CD4-positive, alpha-beta memory T cell (primary cell): ENCODE measurements around the gene XPR1. TPM values are rescaled to one million over a fixed set of nuclear protein-coding genes. Genes with fewer than 3 reads are reported as not detected.
"Not testable (repeated sequence)": the region's sequence is repeated elsewhere in the genome, so short reads cannot be mapped to it uniquely, and the experiment has no call there.

ENCODE experiments used
- CTCF ChIA-PET: fragments of 350-600 bp; sonication (Branson Sonifier 250); formaldehyde crosslinking; loops from one replicate; lab custom pipeline; 2021; ENCODE audit warnings: inconsistent platforms; ENCODE audit not compliant: partially characterized antibody; lab: Charles Lee
- POLR2A ChIA-PET: fragments of 350-600 bp; sonication (Branson Sonifier 250); formaldehyde crosslinking; loops from one replicate; lab custom pipeline; 2021; ENCODE audit not compliant: partially characterized antibody; lab: Charles Lee
- DNase-seq, 5 donors: peaks; one replicate each; pipeline versions ENCODE4 v3.0.0 to v3.0.0-alpha.2; 2020 to 2022; ENCODE audit warnings: mixed read lengths in 1 of 5
- H3K27ac ChIP-seq: one replicate; pipeline ENCODE4 v1.7.0; 2013; ENCODE audit warnings: low read depth, low read length
- H3K27me3 ChIP-seq: 2 replicates; pipeline ENCODE4 v1.7.0; 2013; ENCODE audit warnings: mild to moderate bottlenecking, low read length, moderate library complexity; ENCODE audit not compliant: insufficient read depth
- H3K36me3 ChIP-seq: 2 replicates; pipeline ENCODE4 v1.7.0; 2013; ENCODE audit warnings: mild to moderate bottlenecking, low read length, moderate library complexity; ENCODE audit not compliant: insufficient read depth
- H3K4me1 ChIP-seq: 2 replicates; pipeline ENCODE4 v1.7.0; 2013; ENCODE audit warnings: mild to moderate bottlenecking, low read length, moderate library complexity; ENCODE audit not compliant: insufficient read depth
- H3K4me3 ChIP-seq, 2 donors: one replicate each; pipeline ENCODE4 v1.7.0; 2013; ENCODE audit warnings: low read length in 2 of 2, mild to moderate bottlenecking in 1 of 2
- H3K9me3 ChIP-seq, 2 donors: one replicate each; pipeline ENCODE4 v1.7.0; 2013; ENCODE audit warnings: low read length in 2 of 2, control low read depth in 1 of 2; ENCODE audit not compliant: control insufficient read depth in 1 of 2
- H3K27ac Mint-ChIP-seq, 7 donors: one replicate each; pipeline ENCODE4 v1.8.0; 2020 to 2021; ENCODE audit warnings: mixed read lengths in 7 of 7, mild to moderate bottlenecking in 6 of 7, inconsistent platforms in 3 of 7, moderate library complexity in 3 of 7
- H3K27me3 Mint-ChIP-seq, 2 donors: one replicate each; pipeline ENCODE4 v1.8.0; 2020 to 2021; ENCODE audit warnings: mixed read lengths in 2 of 2
- H3K36me3 Mint-ChIP-seq, 2 donors: one replicate each; pipeline ENCODE4 v1.8.0; 2020 to 2021; ENCODE audit warnings: mixed read lengths in 2 of 2, inconsistent platforms in 1 of 2, mild to moderate bottlenecking in 1 of 2
- H3K4me1 Mint-ChIP-seq, 4 donors: one replicate each; pipeline ENCODE4 v1.8.0; 2020 to 2021; ENCODE audit warnings: mixed read lengths in 4 of 4, mild to moderate bottlenecking in 1 of 4
- H3K4me3 Mint-ChIP-seq, 8 donors: one replicate each; pipeline ENCODE4 v1.8.0; 2020 to 2021; ENCODE audit warnings: mixed read lengths in 8 of 8, mild to moderate bottlenecking in 7 of 8, moderate library complexity in 6 of 8, inconsistent platforms in 3 of 8
- H3K9me3 Mint-ChIP-seq, 8 donors: one replicate each; pipeline ENCODE4 v1.8.0; 2020 to 2021; ENCODE audit warnings: mixed read lengths in 8 of 8, mild to moderate bottlenecking in 5 of 8, inconsistent platforms in 3 of 8, moderate library complexity in 1 of 8
- intact Hi-C: fragments of 100-400 bp; cut with micrococcal nuclease; formaldehyde crosslinking; loops from one replicate; pipeline ENCODE4 v1.15.1; 2023
- polyA plus RNA-seq, 2 donors: library from polyadenylated mRNA; unstranded; fragments of 300-500 nt; fragmentation: Illumina TruSeq; gene quantifications; one replicate each; pipeline ENCODE4 v1.2.3, GENCODE V29; 2021
- total RNA-seq, 2 experiments: library from RNA; stranded (reverse); gene quantifications; one replicate each; pipeline ENCODE4 v1.2.3, GENCODE V29; 2021

Gene XPR1
- total and polyA plus RNA-seq, 4 experiments from 2014 or later = 6.5 to 17.0 (median 12.6) TPM

- Mint-ChIP-seq H3K27ac (no peak overlapping the region), H3K36me3 (peaks cover 26 to 29% of the 10 kb centered on the region in 2 donors), H3K27me3 (no peaks in the 10 kb centered on the region), H3K4me3 (no peak overlapping the region), H3K4me1 (peaks cover 6 to 10% (median 8%) of the 10 kb centered on the region in 4 donors), H3K9me3 (peaks cover 0 to 21% (median 6%) of the 10 kb centered on the region in 8 donors)
- no peak for DNase-seq
- no peak overlapping the region for H3K4me3 ChIP-seq
- CTCF ChIA-PET = no interaction called here
- intact Hi-C loops = no loop called here
- POLR2A ChIA-PET = no interaction called here
- no peaks in the 10 kb centered on the region for H3K9me3 ChIP-seq
- no peak overlapping the region for H3K27ac ChIP-seq
- H3K4me1 ChIP-seq = no peaks in the 10 kb centered on the region
- H3K27me3 ChIP-seq = no peaks in the 10 kb centered on the region
- no peaks in the 10 kb centered on the region for H3K36me3 ChIP-seq
These were observed 88.9 kb downstream of the XPR1 start for GRCh38 chr1:180720753-180721152.

GRCh38 chr1:180722586-180722985 is 90.8 kb downstream of the XPR1 start:
- peaks cover 28 to 34% of the 10 kb centered on the region in 2 donors for H3K36me3 Mint-ChIP-seq
- DNase-seq = no peak
- H3K27me3 Mint-ChIP-seq = no peaks in the 10 kb centered on the region
- intact Hi-C loops = no loop called here
- H3K4me3 Mint-ChIP-seq = no peak overlapping the region
- Histone ChIP-seq H3K27me3 (no peaks in the 10 kb centered on the region), H3K4me1 (no peaks in the 10 kb centered on the region), H3K9me3 (no peaks in the 10 kb centered on the region), H3K36me3 (no peaks in the 10 kb centered on the region), H3K27ac (no peak overlapping the region), H3K4me3 (no peak overlapping the region)
- peaks cover 5 to 6% (median 5%) of the 10 kb centered on the region in 4 donors for H3K4me1 Mint-ChIP-seq
- POLR2A ChIA-PET = no interaction called here
- CTCF ChIA-PET = interaction anchor here (1.4 kb wide), 1 partner anchor 140 kb away, joined by 3 read pairs; no protein-coding TSS in a partner anchor
- H3K9me3 Mint-ChIP-seq = peaks cover 0 to 24% (median 17%) of the 10 kb centered on the region in 8 donors
- H3K27ac Mint-ChIP-seq = no peak overlapping the region

DNA sequence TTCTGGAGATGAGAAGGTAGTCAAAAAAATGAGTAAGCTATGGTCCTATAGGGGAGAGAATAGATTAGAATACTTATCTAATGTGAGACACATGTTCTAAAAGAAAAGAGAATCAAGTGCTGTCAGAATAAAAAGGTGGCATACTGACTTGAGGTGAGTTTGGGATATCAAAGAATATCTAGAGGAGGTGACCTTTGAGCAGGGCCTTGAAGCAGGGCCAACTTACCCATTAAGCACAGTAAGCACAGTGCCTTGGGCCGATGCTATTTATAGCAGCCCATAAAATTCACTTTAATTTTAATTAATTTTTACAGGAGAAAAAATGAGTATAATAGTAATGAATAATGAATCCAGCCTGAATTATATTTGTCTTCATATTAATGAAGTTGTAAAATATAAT is 92.2 kb downstream of the XPR1 start:
- ChIA-PET POLR2A (no interaction called here), CTCF (no interaction called here)
- Histone ChIP-seq H3K9me3 (no peaks in the 10 kb centered on the region), H3K36me3 (no peaks in the 10 kb centered on the region), H3K27me3 (no peaks in the 10 kb centered on the region), H3K27ac (no peak overlapping the region), H3K4me1 (no peaks in the 10 kb centered on the region), H3K4me3 (no peak overlapping the region)
- DNase-seq = no peak
- intact Hi-C loops = no loop called here
- H3K36me3 Mint-ChIP-seq = peaks cover 38 to 43% of the 10 kb centered on the region in 2 donors
- no peak overlapping the region for H3K4me3 Mint-ChIP-seq
- no peak overlapping the region for H3K27ac Mint-ChIP-seq
- H3K27me3 Mint-ChIP-seq = no peaks in the 10 kb centered on the region
- peaks cover 0 to 38% (median 30%) of the 10 kb centered on the region in 8 donors for H3K9me3 Mint-ChIP-seq
- peaks cover 0 to 5% (median under 1%) of the 10 kb centered on the region in 4 donors for H3K4me1 Mint-ChIP-seq

DNA sequence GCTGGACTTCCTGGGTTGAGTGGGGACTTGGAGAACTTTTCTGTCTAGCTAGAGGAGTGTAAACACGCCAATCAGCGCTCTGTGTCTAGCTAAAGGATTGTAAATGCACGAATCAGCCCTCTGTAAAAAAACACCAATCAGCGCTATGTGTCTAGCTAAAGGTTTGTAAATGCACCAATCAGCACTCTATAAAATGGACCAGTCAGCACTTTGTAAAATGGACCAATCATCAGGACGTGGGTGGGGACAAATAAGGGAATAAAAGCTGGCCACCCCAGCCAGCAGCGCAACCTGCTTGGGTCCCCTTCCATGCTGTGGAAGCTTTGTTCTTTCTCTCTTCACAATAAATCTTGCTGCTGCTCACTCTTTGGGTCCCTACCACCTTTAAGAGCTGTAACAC is 94.2 kb downstream of the XPR1 start:
- H3K4me3 Mint-ChIP-seq, DNase-seq, H3K27ac ChIP-seq, H3K4me1 Mint-ChIP-seq, H3K36me3 ChIP-seq, H3K27ac Mint-ChIP-seq, H3K27me3 Mint-ChIP-seq, intact Hi-C loops, POLR2A ChIA-PET, H3K4me3 ChIP-seq, H3K27me3 ChIP-seq, H3K9me3 ChIP-seq, CTCF ChIA-PET, H3K4me1 ChIP-seq: not testable (repeated sequence)
- H3K9me3 Mint-ChIP-seq = peaks cover 0 to 58% (median 48%) of the 10 kb centered on the region in 8 donors
- H3K36me3 Mint-ChIP-seq = peaks cover 55 to 60% of the 10 kb centered on the region in 2 donors

DNA sequence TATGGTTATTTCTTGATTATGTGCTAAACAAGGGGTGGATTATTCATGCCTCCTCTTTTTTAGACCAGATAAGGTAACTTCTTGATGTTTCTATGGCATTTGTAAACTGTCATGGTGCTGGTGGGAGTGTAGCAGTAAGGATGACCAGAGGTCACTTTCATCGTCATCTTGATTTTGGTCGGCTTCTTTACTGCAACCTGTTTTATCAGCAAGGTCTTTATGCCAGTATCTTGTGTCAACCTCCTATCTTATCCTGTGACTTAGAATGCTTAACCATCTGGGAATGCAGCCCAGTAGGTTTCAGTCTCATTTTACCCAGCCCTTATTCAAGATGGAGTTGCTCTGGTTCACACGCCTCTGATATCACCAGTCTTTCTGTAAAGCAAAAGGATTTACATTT is 95.9 kb downstream of the XPR1 start:
- POLR2A ChIA-PET, intact Hi-C loops, H3K27me3 ChIP-seq, H3K27ac Mint-ChIP-seq, H3K4me1 Mint-ChIP-seq, H3K4me1 ChIP-seq, CTCF ChIA-PET, H3K4me3 ChIP-seq, H3K27me3 Mint-ChIP-seq, DNase-seq, H3K27ac ChIP-seq, H3K9me3 ChIP-seq, H3K36me3 ChIP-seq: not testable (repeated sequence)
- H3K4me3 Mint-ChIP-seq = peak overlapping the region in 1 of 8 donors; percentile 17
- peaks cover 0 to 72% (median 58%) of the 10 kb centered on the region in 8 donors for H3K9me3 Mint-ChIP-seq
- peaks cover 63 to 68% of the 10 kb centered on the region in 2 donors for H3K36me3 Mint-ChIP-seq

DNA sequence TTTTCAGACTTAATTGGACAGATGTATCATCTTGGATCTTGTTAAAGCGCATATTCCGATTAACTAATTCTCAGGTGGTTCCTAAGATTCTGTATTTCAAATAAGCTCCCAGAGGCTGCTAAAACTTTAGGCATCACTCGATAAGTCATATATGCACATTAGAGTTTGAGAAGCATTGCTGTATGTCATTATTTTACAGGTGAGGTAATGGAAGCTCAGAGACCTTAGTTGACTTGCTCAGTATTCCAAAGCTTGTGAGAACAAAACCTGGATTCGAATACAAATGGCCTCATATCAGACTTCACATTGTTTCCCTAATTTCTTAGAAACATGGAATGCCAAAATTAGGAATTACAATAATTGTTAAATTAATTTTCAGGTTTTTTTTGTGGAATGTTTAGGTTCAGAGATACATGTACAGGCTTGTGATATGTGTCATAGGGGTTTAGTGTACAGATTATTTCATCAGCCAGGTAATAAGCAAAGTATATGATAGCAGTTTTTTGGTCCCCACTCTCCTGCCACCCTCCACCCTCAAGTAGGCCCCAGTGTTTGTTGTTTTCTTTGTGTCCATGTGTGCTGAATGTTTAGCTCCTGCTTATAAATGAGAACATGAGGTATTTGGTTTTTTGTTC is 96.8 kb downstream of the XPR1 start:
- H3K4me3 Mint-ChIP-seq = no peak overlapping the region
- no peaks in the 10 kb centered on the region for H3K27me3 Mint-ChIP-seq
- intact Hi-C loops = no loop called here
- H3K27ac ChIP-seq = no peak overlapping the region
- H3K27ac Mint-ChIP-seq = no peak overlapping the region
- POLR2A ChIA-PET = no interaction called here
- peaks cover 3 to 10% of the 10 kb centered on the region in 2 donors for H3K9me3 ChIP-seq
- H3K4me1 Mint-ChIP-seq = peaks cover 0 to 4% (median 0%) of the 10 kb centered on the region in 4 donors
- H3K36me3 ChIP-seq = no peaks in the 10 kb centered on the region
- no peak overlapping the region for H3K4me3 ChIP-seq
- no peaks in the 10 kb centered on the region for H3K27me3 ChIP-seq
- peaks cover 70 to 76% of the 10 kb centered on the region in 2 donors for H3K36me3 Mint-ChIP-seq
- no peaks in the 10 kb centered on the region for H3K4me1 ChIP-seq
- CTCF ChIA-PET = no interaction called here
- peaks cover 4 to 79% (median 66%) of the 10 kb centered on the region in 8 donors for H3K9me3 Mint-ChIP-seq
- DNase-seq = no peak

GRCh38 chr1:180731131-180731530 is 99.3 kb downstream of the XPR1 start:
- Mint-ChIP-seq H3K4me1 (peaks cover 0 to 6% (median 0%) of the 10 kb centered on the region in 4 donors), H3K9me3 (peaks cover 11 to 93% (median 79%) of the 10 kb centered on the region in 8 donors), H3K27me3 (no peaks in the 10 kb centered on the region), H3K4me3 (no peak overlapping the region), H3K27ac (no peak overlapping the region), H3K36me3 (peaks cover 74 to 81% of the 10 kb centered on the region in 2 donors)
- Histone ChIP-seq H3K36me3 (no peaks in the 10 kb centered on the region), H3K4me1 (no peaks in the 10 kb centered on the region), H3K27me3 (no peaks in the 10 kb centered on the region), H3K4me3 (no peak overlapping the region), H3K27ac (no peak overlapping the region), H3K9me3 (peaks cover 3 to 24% of the 10 kb centered on the region in 2 donors)
- ChIA-PET POLR2A (no interaction called here), CTCF (no interaction called here)
- intact Hi-C loops = no loop called here
- DNase-seq = no peak
